Left ventricle myocardium inferior (tissue), 1 donor: ENCODE measurements around the gene ARHGEF10L. TPM values are rescaled to one million over a fixed set of nuclear protein-coding genes. Genes with fewer than 3 reads are reported as not detected.

Experiments used
- DNase-seq: peaks from one replicate; pipeline ENCODE4 v3.0.0-alpha.2; 2020
- H3K27ac ChIP-seq: fragments of 200-600 bp; replicated peaks from 2 replicates; pipeline ENCODE4 v1.8.0; 2021
- H3K27me3 ChIP-seq: fragments of 200-600 bp; 2 replicates; pipeline ENCODE4 v1.8.0; 2021; ENCODE audit warnings: low read depth
- H3K36me3 ChIP-seq: fragments of 200-600 bp; 2 replicates; pipeline ENCODE4 v1.8.0; 2021
- H3K4me1 ChIP-seq: fragments of 200-600 bp; 2 replicates; pipeline ENCODE4 v1.8.0; 2021
- H3K4me3 ChIP-seq: fragments of 200-600 bp; 2 replicates; pipeline ENCODE4 v1.8.0; 2021; ENCODE audit warnings: mild to moderate bottlenecking, moderate library complexity
- H3K9me3 ChIP-seq: fragments of 200-600 bp; replicated peaks from 2 replicates; pipeline ENCODE4 v1.8.0; 2021
- CTCF ChIP-seq: fragments of 200-600 bp; IDR thresholded peaks from 2 replicates; pipeline ENCODE4 v1.8.0; 2021; ENCODE audit warnings: antibody characterized with exemption, mild to moderate bottlenecking, borderline replicate concordance
- intact Hi-C: fragments of 100-400 bp; cut with micrococcal nuclease; formaldehyde crosslinking; loops from one replicate; pipeline ENCODE4 v1.11.0; 2022
- total RNA-seq: library from RNA; stranded (reverse); fragmentation: NEBNext Ultra II Directional; extraction: Animal tissue kit (Norgen Biotek cat#: 25700); gene quantifications from one replicate; pipeline ENCODE4 v1.2.1, GENCODE V29; 2021
- donor health status: DM: no; HTN: yes; CAD: no; lungs with severe emphysema.

The ARHGEF10L gene
- total RNA-seq, 1 donor from 2014 or later, result 59.1 TPM

- DNase-seq, result no peak
- H3K4me1 ChIP-seq, result peaks cover 12% of the 10 kb centered on the region
- intact Hi-C loops, result no loop called here
- H3K9me3 ChIP-seq, result no peaks in the 10 kb centered on the region
- TF ChIP-seq CTCF, result no peak
- H3K4me3 ChIP-seq, result no peak overlapping the region
- H3K27ac ChIP-seq, result no peak overlapping the region
- peaks cover 52% of the 10 kb centered on the region for H3K36me3 ChIP-seq
- no peaks in the 10 kb centered on the region for H3K27me3 ChIP-seq
Measured at GRCh38 chr1:17664322-17664721, 124.8 kb downstream of the ARHGEF10L start.

- Histone ChIP-seq H3K4me1 (peaks cover 20% of the 10 kb centered on the region), H3K36me3 (peaks cover 46% of the 10 kb centered on the region), H3K4me3 (no peak overlapping the region), H3K27me3 (no peaks in the 10 kb centered on the region), H3K27ac (no peak overlapping the region), H3K9me3 (no peaks in the 10 kb centered on the region)
- intact Hi-C loops, result no loop called here
- no peak for DNase-seq
- no peak for TF ChIP-seq CTCF
Measured at GRCh38 chr1:17665054-17665453, 125.6 kb downstream of the ARHGEF10L start.

- no peak overlapping the region for H3K27ac ChIP-seq
- DNase-seq, result no peak
- H3K9me3 ChIP-seq, result no peaks in the 10 kb centered on the region
- H3K36me3 ChIP-seq, result peaks cover 46% of the 10 kb centered on the region
- H3K27me3 ChIP-seq, result no peaks in the 10 kb centered on the region
- H3K4me3 ChIP-seq, result no peak overlapping the region
- intact Hi-C loops, result no loop called here
- TF ChIP-seq CTCF, result no peak
- H3K4me1 ChIP-seq, result peaks cover 26% of the 10 kb centered on the region
Measured at GRCh38 chr1:17665950-17666720, 126.6 kb downstream of the ARHGEF10L start.

- no peaks in the 10 kb centered on the region for H3K9me3 ChIP-seq
- no peak for TF ChIP-seq CTCF
- no peak overlapping the region for H3K4me3 ChIP-seq
- intact Hi-C loops, result no loop called here
- peaks cover 41% of the 10 kb centered on the region for H3K4me1 ChIP-seq
- no peak for DNase-seq
- H3K27me3 ChIP-seq, result no peaks in the 10 kb centered on the region
- no peak overlapping the region for H3K27ac ChIP-seq
- peaks cover 45% of the 10 kb centered on the region for H3K36me3 ChIP-seq
Measured at GRCh38 chr1:17667641-17668040, 128.1 kb downstream of the ARHGEF10L start.

- H3K27ac ChIP-seq, result no peak overlapping the region
- no peak overlapping the region for H3K4me3 ChIP-seq
- intact Hi-C loops, result no loop called here
- no peak for TF ChIP-seq CTCF
- H3K9me3 ChIP-seq, result no peaks in the 10 kb centered on the region
- peaks cover 47% of the 10 kb centered on the region for H3K4me1 ChIP-seq
- DNase-seq, result no peak
- peaks cover 40% of the 10 kb centered on the region for H3K36me3 ChIP-seq
- H3K27me3 ChIP-seq, result no peaks in the 10 kb centered on the region
Measured at GRCh38 chr1:17668195-17668594, 128.7 kb downstream of the ARHGEF10L start.
